HG02973 (cell line): ENCODE data around the gene CDC14B.

Experiments
- ATAC-seq: cut with Tn5 transposase; IDR thresholded peaks from one replicate; pipeline ENCODE4 v1.9.1; 2021; ENCODE audit warnings: moderate library complexity; ENCODE audit not compliant: unreplicated experiment

CDC14B gene

DNA sequence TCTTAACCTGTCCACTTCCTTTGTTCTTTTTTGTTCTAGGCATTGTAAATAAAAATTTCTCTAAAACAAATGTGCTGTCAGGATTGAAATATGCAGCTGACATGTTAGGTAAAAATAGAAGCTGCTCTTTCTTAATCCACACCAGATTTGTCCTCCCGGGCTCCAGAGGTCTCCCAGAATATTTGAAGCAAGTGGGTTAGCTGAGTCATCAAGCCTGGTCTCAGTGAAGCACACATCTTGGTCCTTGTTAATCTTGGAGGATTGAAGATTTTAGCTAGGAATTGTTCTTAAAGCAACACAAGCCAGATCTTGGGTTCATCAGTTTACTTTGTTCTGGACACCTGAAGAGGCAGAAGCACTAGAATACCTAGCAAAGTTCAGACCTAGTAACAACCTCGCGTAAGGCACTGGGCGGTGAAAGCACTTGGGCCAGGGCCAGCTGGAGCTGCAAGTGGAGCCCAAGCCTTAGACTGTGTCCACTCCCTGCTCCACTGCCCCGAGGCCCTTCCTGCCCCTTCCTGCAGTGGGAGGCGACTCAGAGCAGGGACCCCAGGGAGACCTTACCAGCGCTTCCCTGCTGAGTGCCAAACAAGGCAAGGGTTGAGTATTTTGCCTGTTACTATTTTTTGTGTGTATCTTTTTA lies 133.1 kb downstream of the CDC14B start:
- ATAC-seq: no peak

GRCh38 chr9:96485280-96485679 lies 134.4 kb downstream of the CDC14B start:
- no peak for ATAC-seq

GRCh38 chr9:96484521-96484931 lies 135.1 kb downstream of the CDC14B start:
- ATAC-seq: peak; percentile 86

GRCh38 chr9:96483733-96484390 lies 135.8 kb downstream of the CDC14B start:
- no peak for ATAC-seq

- no peak for ATAC-seq
Measured at GRCh38 chr9:96483197-96483596, 136.4 kb downstream of the CDC14B start.

GRCh38 chr9:96482476-96482875 lies 137.2 kb downstream of the CDC14B start:
- ATAC-seq: no peak

DNA sequence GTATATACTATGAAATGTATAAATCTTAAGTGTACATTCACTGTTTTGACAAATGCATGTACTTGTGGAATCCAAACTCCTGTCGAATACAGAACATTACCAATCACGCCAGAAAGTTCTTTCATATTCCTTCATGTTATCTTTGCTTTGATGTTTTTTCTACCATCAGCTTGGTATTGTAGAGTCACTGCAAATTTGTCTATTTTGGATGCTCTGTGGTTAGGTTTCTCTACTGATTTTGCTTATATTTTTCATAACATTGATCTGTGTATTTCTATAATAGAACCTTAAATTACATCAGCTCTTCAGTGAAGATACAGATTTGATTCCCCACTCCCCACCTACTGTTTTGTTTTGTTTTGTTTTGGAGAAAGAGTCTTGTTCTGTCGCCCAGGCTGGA lies 138.9 kb downstream of the CDC14B start:
- ATAC-seq: no peak

DNA sequence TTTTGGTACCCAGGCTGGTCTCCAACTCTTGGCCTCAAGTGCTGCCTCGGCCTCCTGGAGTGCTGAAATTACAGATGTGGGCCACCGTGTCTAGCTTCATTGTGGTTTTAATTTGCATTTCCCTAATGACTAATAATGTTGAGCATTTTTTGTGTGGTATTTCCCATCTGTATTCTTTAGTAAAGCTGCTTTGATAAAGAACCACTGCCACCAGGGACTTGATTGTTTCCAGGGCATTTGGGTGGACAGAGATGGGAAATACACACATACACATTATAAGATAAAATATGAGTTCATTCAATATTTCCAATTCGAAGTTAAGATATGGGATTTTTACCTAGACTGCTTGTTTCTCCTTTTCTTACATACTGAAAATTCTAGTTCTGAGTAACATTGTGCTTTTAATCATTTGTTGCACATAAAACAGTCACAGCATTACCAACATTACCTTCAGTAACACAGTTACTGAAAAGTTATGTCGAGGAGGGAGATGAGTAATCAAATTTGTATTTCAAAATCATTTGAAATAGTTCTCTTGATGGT lies 140.7 kb downstream of the CDC14B start:
- peak; percentile 69 for ATAC-seq

DNA sequence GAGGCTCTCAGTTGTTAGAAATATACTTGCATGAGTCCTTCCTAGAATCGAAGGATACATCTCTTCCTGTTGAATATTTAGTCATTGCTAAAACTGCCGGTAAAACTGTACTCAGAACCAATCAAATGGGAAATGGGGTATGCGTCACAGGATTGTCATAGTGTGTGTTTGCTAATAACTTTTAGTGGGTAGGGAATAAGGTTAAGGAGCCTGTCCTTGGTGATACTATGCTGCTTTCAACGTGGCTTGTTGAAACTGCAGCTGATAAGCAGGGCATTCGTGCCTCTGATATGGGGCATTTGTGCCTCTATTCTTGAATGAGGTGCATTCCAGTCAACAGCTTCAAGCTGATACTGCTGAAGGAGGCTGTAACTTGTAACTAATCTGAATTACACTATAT lies 143.1 kb downstream of the CDC14B start:
- no peak for ATAC-seq

DNA sequence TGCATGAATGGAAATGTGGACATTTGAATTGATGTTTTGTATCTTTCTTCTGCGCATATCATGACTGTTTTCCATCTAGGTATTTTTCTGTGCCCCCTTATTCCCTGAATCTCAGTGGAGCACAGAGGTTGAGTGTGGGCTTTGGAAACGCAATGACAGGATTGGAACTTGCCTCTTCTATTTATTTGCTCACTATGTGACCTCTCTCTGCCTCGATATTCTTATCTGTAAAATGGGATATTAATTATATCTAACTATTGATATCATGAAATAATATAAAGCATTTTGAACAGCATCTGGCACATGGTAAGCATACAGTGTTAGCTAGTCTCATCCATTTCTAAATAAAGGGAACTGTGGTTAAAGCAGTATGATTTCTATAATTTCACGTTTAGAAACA lies 143.6 kb downstream of the CDC14B start:
- ATAC-seq: no peak

DNA sequence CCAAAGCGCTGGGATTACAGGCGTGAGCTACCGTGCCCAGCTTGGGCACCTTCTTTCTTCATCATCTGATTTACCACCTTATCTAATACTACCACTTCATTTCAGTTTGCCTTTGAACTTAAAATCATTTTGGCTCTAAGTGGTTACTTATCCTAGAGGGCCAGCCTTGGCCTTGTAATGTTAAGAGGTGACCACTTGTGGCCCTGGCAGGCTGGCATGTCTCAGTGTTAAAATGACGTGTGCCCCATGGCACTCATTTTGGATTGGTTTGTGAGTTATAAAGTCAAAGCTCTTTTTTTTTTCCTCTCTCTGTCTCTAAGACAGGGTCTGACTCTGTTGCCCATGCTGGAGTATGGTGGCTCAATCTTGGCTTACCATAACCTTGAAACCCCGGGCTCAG lies 151.9 kb downstream of the CDC14B start:
- ATAC-seq: no peak

- ATAC-seq: no peak
Measured at GRCh38 chr9:96464426-96464825, 155.2 kb downstream of the CDC14B start.

DNA sequence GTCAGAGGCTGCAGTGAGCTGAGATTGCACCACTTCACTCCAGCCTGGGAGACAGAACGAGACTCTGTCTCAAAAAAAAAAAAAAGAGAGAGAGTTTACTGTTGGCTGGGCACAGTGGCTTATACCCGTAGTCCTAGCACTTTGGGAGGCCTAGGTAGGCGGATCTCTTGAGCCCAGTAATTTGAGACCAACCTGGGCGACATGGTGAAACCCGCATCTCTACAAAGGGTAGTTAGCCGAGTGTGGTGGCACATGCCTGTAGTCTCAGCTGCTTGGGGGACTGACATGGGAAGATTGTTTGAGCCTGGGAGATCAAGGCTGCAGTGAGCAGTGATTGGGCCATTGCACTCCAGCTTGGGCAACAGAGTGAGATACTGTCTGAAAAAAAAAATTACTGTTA lies 157.1 kb downstream of the CDC14B start:
- no peak for ATAC-seq

DNA sequence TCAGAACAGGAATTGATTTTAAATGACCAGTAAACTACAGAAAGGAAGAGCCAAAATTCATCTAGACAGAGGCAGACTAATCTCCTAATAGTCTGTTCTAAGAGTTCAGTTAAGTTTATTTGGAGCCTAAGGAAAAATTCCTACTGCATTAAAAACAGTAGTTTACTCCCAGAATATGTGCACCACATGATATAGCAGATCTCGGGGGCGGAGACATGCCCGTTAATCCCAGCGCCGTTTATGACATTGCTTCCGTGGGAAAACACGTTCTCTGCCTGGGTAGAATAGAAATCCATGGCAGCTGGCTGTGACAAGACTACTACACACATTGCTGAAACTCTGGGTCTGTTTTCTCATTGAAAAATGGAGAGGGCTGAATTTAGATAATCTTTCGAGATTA lies 158.3 kb downstream of the CDC14B start:
- ATAC-seq: no peak

DNA sequence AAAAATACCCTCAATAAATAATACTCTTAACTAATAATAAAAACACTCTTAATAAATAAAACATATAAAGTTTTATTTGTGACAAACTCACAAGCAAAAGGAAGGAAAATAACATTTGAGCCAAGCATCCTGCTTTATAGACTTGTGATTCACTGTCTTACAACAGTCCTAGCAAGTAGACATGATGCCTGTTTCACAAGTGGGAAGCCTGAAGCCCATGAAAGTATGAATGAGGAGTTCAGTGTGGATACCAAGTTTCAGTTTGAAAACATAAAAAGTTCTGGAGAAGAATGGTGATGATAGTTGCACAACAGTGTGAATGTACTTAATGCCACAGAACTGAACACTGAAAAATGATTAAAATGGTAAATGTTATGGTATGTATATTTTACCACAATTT lies 158.8 kb downstream of the CDC14B start:
- ATAC-seq: no peak

- ATAC-seq: no peak
Measured at GRCh38 chr9:96460470-96460869, 159.2 kb downstream of the CDC14B start.

- no peak for ATAC-seq
Measured at GRCh38 chr9:96459268-96460007, 160.2 kb downstream of the CDC14B start.

DNA sequence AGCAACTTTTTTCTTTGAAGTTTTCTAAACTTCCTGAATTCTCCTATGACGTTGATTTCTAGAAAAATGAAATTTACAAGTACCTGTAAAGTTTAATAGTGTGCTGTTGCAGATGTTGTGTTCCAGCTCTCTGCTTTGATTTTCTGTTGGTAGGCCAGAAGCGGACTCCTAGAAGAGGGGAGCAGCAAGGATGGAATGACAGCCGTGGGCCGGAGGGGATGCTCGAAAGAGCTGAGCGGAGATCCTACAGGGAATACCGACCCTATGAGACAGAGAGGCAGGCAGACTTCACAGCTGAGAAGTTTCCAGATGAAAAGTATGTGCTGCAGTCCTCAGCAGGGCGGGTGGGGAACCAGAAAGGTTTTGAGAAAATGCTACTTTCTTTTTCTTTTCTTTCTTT lies 161.4 kb downstream of the CDC14B start:
- ATAC-seq: no peak

DNA sequence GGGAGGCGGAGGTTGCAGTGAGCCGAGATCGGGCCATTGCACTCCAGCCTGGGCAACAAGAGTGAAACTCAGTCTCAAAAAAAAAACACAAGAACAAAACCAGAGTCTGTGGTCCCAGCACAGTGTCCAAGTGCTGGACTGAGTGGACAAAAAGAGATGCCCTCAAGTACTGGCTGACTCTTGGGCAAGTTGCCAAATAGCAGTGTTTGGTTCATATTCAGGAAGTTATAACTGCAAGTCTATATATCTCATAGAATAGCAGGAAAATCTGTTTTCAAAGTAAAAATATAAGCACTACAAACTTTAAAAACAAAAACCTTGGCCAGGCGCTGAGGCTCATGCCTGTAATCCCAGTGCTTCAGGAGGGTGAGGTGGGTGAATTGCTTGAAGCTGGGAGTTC lies 162.4 kb downstream of the CDC14B start:
- ATAC-seq: no peak

GRCh38 chr9:96453625-96454024 lies 166.0 kb downstream of the CDC14B start:
- no peak for ATAC-seq

DNA sequence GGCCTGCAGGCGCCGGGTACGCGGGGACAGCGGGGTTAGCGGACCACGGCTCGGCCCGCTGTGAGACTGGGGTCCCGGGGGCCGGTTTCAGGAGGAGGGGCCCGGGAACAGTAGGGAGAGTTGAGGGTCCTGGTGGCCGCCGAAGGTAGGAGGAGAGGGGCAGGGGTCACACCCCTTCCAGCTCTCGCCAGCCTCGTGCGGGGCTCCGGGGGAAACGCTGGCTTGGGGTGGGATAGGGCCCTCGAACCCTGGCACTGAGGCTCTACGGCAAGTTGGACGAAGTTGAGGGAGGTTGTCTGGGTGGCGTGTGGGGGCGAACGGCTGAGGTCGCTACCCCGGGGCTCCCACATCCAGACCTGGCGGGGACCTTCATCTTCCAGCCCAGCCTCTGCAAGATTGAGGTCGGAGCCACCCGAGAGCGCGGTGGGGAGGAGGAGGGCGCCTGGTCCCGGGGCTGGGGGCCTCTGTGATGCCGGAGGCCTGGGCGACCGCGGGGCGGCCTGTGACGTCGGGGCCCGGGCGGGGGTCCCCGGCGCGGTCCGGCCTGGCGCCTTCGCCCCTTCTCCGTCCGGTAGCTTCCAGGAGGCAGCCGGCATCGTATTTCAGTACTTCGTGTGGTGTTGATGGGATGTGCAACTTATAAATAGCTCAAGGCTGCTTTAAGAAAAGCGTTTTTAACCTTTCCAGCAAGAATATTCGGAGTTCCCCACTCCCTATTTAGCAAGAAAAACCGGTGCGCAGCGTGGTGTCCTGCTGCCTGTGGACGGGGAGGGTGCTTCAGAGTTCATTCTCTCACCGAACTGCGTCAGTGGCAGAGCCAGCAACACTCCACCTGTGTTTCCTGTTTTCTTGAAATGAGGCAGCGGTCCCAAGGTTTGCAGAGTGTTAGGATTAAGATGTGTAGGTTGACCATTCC lies 168.8 kb downstream of the CDC14B start:
- peak; percentile 2 for ATAC-seq
